ENCODE measurements around the gene NFASC. TPM values are rescaled to one million over a fixed set of nuclear protein-coding genes. Genes with fewer than 3 reads are reported as not detected.

NFASC gene
- polyA plus RNA-seq, 3 donors: 0.08 TPM; not detected in 2

DNA sequence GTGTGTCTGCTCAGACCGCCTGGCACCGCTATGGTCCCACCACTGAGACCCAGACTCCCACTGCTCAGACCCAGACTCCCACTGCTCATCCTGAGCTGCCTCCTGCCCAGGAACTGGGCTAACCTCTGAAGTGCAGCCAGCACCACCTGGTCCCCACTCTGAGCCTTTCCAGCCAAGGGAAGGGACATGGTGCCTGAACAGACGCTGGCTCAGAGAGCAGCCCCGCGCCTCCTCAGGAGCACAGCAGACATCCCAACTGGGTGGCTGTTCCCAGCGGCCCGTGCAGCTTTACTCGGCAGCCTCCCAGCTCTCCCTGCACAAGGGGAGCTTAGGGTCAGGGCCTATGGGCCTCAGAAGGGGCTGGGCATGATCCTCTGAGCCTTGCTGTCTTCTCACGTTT, 144.6 kb downstream of the NFASC start:
- H3K9me3 Mint-ChIP-seq: peaks cover 0 to 2% (median 0%) of the 10 kb centered on the region in 7 donors
- H3K27me3 Mint-ChIP-seq (ENCODE audit: low read depth in 3 of 3): peaks cover 1 to 8% (median 5%) of the 10 kb centered on the region in 3 donors
- H3K36me3 Mint-ChIP-seq: no peaks in the 10 kb centered on the region
- no peak overlapping the region for H3K9ac ChIP-seq (ENCODE audit: insufficient read depth, low read length, poor library complexity, severe bottlenecking)
- no peak overlapping the region for H3K27ac ChIP-seq (ENCODE audit: low read depth in 1 of 2, low read length in 2 of 2)
- no peaks in the 10 kb centered on the region for H4K20me1 ChIP-seq (ENCODE audit: insufficient read depth, low read length)
- DNase-seq: no peak
- no peaks in the 10 kb centered on the region for H3K36me3 ChIP-seq (replicated peaks in 1 of 2; ENCODE audit: control insufficient read depth in 1 of 2, insufficient read depth in 2 of 2, low read length in 2 of 2)
- H3K4me1 Mint-ChIP-seq: peaks cover 6% of the 10 kb centered on the region
- no peak overlapping the region for H3K27ac Mint-ChIP-seq
- H3K79me2 ChIP-seq (ENCODE audit: insufficient read depth, low read length): no peaks in the 10 kb centered on the region
- WGBS (ENCODE audit: insufficient coverage): 90% methylated on average over 6 of the region's 9 CpGs
- H3K4me3 ChIP-seq (replicated peaks in 1 of 3; ENCODE audit: low read depth in 2 of 3, low read length in 3 of 3): no peak overlapping the region
- no peaks in the 10 kb centered on the region for H3K27me3 ChIP-seq (ENCODE audit: control insufficient read depth in 2 of 2, insufficient read depth in 2 of 2, low read length in 2 of 2)
- no peaks in the 10 kb centered on the region for H3K4me1 ChIP-seq (ENCODE audit: control insufficient read depth in 1 of 2, insufficient read depth in 2 of 2, low read length in 2 of 2)
- H3K4me2 ChIP-seq (replicated peaks; ENCODE audit: extremely low read depth, low read length, poor library complexity, severe bottlenecking): no peak overlapping the region
- intact Hi-C loops (cut with micrococcal nuclease): no loop called here
- no peak overlapping the region for H2AFZ ChIP-seq (ENCODE audit: insufficient read depth, low read depth, low read length, poor library complexity, severe bottlenecking)
- H3K4me3 Mint-ChIP-seq: no peak overlapping the region
- TF ChIP-seq, protein P1, sequence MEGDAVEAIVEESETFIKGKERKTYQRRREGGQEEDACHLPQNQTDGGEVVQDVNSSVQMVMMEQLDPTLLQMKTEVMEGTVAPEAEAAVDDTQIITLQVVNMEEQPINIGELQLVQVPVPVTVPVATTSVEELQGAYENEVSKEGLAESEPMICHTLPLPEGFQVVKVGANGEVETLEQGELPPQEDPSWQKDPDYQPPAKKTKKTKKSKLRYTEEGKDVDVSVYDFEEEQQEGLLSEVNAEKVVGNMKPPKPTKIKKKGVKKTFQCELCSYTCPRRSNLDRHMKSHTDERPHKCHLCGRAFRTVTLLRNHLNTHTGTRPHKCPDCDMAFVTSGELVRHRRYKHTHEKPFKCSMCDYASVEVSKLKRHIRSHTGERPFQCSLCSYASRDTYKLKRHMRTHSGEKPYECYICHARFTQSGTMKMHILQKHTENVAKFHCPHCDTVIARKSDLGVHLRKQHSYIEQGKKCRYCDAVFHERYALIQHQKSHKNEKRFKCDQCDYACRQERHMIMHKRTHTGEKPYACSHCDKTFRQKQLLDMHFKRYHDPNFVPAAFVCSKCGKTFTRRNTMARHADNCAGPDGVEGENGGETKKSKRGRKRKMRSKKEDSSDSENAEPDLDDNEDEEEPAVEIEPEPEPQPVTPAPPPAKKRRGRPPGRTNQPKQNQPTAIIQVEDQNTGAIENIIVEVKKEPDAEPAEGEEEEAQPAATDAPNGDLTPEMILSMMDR (IDR thresholded peaks at IDR 0.05): no peak
- H3K9me3 ChIP-seq (replicated peaks in 1 of 2; ENCODE audit: control insufficient read depth in 1 of 2, insufficient read depth in 1 of 2, low read length in 2 of 2): no peaks in the 10 kb centered on the region

DNA sequence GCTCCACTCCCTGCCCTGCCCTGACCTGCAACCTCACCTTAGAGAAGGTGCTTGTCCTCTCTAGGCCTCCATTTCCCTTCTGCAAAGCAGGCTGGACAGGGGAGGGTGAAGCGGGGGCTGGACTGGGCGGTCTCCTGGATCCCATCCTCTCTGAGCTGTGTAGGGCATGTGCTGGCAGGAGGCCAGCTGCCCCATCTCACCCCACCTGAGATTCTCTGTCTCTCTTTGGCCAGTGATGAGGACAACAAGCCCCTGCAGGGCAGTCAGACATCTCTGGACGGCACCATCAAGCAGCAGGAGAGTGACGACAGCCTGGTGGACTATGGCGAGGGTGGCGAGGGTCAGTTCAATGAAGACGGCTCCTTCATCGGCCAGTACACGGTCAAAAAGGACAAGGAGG, 145.4 kb downstream of the NFASC start:
- 96% methylated on average over 9 of the region's 9 CpGs for WGBS (ENCODE audit: insufficient coverage)
- no peaks in the 10 kb centered on the region for H3K4me1 ChIP-seq (ENCODE audit: control insufficient read depth in 1 of 2, insufficient read depth in 2 of 2, low read length in 2 of 2)
- no peak overlapping the region for H3K27ac ChIP-seq (ENCODE audit: low read depth in 1 of 2, low read length in 2 of 2)
- no peak overlapping the region for H3K4me3 ChIP-seq (replicated peaks in 1 of 3; ENCODE audit: low read depth in 2 of 3, low read length in 3 of 3)
- H3K4me3 Mint-ChIP-seq: no peak overlapping the region
- no peaks in the 10 kb centered on the region for H4K20me1 ChIP-seq (ENCODE audit: insufficient read depth, low read length)
- TF ChIP-seq, protein P1 (IDR thresholded peaks at IDR 0.05): no peak
- no peak overlapping the region for H3K9ac ChIP-seq (ENCODE audit: insufficient read depth, low read length, poor library complexity, severe bottlenecking)
- intact Hi-C loops (cut with micrococcal nuclease): no loop called here
- no peaks in the 10 kb centered on the region for H3K79me2 ChIP-seq (ENCODE audit: insufficient read depth, low read length)
- H3K27me3 ChIP-seq (ENCODE audit: control insufficient read depth in 2 of 2, insufficient read depth in 2 of 2, low read length in 2 of 2): no peaks in the 10 kb centered on the region
- H3K9me3 Mint-ChIP-seq: peaks cover 0 to 2% (median 0%) of the 10 kb centered on the region in 7 donors
- H3K36me3 Mint-ChIP-seq: no peaks in the 10 kb centered on the region
- no peaks in the 10 kb centered on the region for H3K36me3 ChIP-seq (replicated peaks in 1 of 2; ENCODE audit: control insufficient read depth in 1 of 2, insufficient read depth in 2 of 2, low read length in 2 of 2)
- H3K4me2 ChIP-seq (replicated peaks; ENCODE audit: extremely low read depth, low read length, poor library complexity, severe bottlenecking): no peak overlapping the region
- no peaks in the 10 kb centered on the region for H3K9me3 ChIP-seq (replicated peaks in 1 of 2; ENCODE audit: control insufficient read depth in 1 of 2, insufficient read depth in 1 of 2, low read length in 2 of 2)
- DNase-seq: no peak
- H2AFZ ChIP-seq (ENCODE audit: insufficient read depth, low read depth, low read length, poor library complexity, severe bottlenecking): no peak overlapping the region
- no peak overlapping the region for H3K27ac Mint-ChIP-seq
- H3K27me3 Mint-ChIP-seq (ENCODE audit: low read depth in 3 of 3): peaks cover 1 to 7% (median 6%) of the 10 kb centered on the region in 3 donors
- peaks cover 6% of the 10 kb centered on the region for H3K4me1 Mint-ChIP-seq

All from CD14-positive monocyte (primary cell).